Renal cortex interstitium (tissue), 11 donors: ENCODE measurements around the gene ANKFY1. TPM values are rescaled to one million over a fixed set of nuclear protein-coding genes. Genes with fewer than 3 reads are reported as not detected.

Experiments used
- DNase-seq, 11 donors: peaks; one replicate each; pipeline ENCODE4 v3.0.0-alpha.2; 2013; ENCODE audit warnings: low read depth in 9 of 11, low spot score in 4 of 11; ENCODE audit errors: extremely low read depth in 1 of 11
- polyA plus RNA-seq, 3 donors: library from polyadenylated mRNA; unstranded; fragments of 120-200 nt; gene quantifications; one replicate each; pipeline ENCODE4 v1.2.1, GENCODE V29; 2013; ENCODE audit not compliant: insufficient read length in 3 of 3

Gene ANKFY1
- polyA plus RNA-seq, 3 donors: 45.4 to 54.7 (median 47.6) TPM

DNA sequence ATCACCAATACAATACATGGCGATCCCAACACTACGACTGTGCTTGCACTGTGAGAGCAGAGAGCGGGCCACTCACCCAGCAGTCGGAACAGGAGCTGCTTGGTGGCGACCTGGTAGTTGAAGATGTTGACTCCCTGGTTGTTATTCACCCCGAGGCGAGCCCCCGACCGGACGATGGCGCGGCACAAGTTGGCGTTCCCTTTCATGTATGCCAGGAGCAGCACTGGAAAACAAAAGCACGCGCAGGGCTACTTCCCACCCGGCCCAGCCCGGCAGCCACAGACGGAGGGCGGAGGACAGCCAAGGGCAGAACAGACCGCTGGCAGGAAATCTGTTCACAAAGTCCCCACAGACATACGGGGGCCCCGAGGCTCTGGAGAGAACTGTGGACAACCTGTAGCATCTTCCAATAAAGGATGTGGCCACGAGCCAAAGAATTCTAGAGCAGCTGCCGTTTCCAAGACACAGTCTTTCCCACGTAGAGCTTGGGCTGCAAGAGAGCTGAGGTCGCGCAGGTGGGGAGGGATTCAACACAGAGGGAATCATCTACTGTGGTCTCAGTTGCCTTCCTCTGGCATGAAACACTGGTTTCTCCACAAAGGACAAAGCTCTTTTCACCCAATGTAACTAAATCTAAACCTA, 93.0 kb downstream of the ANKFY1 start:
- no peak for DNase-seq

DNA sequence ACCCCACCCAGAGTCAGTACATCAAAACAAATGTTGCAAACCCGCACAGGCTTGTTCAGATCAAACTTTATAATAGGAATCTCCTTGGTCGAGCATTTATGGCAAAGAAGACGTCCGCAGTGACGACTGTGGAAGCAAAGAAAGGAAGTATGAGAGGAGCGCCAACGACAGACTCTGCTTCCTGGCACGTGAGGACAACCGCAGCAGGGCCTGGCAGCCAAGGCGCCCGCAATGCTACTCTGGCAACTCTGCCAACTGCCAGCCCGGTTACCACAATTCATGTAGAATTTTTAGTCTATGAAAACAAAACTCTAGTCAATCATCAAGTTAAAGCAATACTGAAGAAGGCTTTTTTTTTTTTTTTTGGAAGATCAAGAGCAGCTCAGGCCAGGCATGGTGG, 96.0 kb downstream of the ANKFY1 start:
- no peak for DNase-seq

DNA sequence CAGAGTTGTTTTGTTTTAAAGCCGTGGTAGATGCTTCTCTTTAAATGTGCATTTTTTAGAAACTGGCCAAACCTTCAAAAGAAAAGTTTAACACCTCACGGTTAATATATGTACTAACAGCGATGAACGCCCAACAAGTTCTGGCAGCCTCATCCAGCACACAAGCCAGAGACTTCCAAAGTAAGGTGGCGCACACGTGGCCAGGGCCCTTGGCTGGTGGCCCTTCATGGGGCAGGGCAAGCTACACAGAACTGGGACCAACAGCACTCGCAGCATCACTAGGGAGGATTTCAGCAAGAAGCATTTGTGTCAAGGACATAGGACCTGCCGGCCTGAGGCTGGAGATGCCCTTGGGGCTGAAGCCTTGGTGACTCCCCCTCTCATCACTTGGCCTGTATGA, 97.4 kb downstream of the ANKFY1 start:
- DNase-seq: no peak

DNA sequence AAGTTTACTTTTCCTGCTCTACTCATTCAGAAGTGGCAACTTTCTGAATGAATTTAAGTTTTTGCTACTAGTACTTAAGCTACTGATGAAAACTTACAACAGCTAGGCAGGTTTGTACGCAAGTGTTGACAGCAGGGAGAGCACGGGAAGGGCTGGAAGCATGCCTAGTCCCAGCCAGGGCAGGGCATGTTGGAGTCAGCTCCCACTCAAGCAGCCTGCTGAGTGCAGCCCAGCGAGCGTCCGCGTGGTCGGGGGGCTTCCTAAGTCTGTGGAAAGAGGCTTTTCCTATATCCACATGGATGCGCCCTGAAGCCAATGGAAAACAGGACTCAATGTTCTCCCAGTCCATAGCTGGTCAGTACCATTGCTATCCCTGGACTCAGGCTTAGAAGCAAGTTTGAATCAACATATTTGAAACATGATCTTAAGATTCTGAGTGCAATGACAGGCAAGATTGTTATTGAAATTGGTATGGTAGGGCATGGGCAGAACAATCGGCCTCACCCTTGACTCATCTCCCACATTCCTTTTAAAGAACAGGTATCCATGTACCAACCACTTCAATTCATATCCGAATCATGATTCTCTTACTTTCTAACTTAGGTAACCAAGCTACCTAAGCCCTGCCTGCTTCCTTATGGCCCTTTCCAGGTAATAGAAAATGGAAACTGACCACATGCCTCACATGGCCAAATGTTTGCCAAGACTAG, 98.3 kb downstream of the ANKFY1 start:
- no peak for DNase-seq

DNA sequence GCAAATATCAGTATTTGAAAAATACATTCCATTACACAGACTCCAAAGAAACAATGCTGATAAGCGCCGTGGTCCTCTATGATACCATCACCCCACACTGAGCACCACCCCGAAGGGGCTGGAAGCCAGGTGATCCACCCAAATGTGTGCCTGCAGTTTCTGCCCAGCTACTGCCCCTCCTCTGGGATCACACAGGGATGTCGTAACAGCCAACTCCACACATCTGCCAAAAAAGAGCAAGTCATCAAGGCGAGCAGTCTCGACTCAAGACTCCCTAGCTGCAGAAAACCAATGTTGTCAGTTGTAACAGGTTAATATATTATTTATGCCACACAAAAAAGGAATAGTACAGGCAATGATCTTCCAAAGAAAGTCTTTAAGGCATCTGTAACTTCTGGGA, 99.8 kb downstream of the ANKFY1 start:
- no peak for DNase-seq

GRCh38 chr17:4162775-4163466, 100.9 kb downstream of the ANKFY1 start:
- peak in 6 of 11 donors; percentile 18 to 67 (median 44) for DNase-seq

DNA sequence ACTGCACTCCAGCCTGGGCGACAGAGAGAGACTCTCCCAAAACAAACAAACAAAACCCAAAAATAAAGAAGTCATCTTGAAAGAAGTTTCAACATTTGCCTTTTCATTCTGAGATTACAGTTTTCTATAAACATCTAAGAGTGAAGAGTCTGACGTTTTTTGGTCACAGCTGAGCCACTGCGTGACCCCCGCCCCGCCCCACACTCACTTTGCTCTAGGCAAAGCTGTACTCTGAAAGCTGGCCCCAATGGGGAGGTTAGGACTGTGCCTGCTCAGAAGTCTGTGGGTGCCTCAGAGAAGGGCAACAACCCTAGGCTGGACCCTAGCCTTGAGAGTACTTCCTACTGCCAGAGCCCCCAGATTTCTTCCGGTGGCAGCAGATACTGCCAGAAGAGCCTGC, 101.5 kb downstream of the ANKFY1 start:
- DNase-seq: no peak

DNA sequence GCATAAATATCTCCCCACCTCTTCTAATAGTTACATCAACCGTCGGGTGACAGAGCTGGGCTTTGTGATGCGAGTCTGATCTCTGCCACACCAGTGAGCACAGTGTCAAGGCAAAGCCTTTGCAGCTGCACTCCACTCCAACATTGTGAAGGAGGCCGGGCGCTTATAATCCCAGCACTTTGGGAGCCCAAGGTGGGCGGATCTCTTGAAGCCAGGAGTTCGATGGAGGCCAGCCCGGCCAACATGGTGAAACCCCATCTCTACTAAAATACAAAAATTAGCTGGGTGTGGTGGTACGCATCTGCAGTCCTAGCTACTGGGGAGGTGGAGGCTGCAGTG, 101.8 kb downstream of the ANKFY1 start:
- no peak for DNase-seq

DNA sequence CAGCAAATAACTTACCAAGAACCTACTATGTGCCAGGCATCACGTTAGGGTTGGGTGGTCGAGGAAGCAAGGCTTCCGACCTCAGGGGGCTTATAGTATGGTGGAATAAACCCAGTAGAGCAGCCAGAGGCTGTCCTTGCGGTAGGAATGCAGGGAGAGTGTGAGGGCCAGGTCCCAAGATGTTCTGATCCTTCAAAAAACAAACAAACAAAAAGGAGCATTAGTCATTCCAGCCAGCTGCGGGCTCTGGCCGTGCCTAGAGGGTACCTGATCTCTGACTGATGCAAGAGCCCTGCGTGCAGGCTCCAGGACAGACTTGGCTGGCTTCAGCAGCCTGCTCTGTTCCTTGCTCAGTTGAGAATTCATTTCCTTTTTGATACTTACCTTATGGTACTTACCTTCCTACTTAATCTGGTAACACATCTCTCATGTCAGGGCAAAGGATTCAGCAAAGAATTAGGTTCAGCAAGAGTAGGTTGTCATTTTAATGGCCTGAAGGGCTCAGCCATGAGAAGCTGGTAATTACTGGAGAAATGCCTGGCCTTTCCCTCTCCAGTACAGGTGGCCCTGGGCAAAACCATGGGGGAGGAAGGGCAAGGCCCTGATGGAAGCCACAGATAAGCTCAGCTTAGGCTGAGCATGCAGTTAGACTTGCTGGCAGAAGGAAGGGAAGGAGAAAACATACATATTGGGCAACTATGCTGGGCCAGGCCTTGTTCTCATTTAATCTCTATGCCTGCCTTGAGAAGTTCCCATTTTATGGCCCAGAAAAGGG, 102.4 kb downstream of the ANKFY1 start:
- no peak for DNase-seq

- DNase-seq: no peak
Observed at GRCh38 chr17:4160294-4160859, 103.4 kb downstream of the ANKFY1 start.

- no peak for DNase-seq
Observed at GRCh38 chr17:4159761-4160160, 104.0 kb downstream of the ANKFY1 start.

DNA sequence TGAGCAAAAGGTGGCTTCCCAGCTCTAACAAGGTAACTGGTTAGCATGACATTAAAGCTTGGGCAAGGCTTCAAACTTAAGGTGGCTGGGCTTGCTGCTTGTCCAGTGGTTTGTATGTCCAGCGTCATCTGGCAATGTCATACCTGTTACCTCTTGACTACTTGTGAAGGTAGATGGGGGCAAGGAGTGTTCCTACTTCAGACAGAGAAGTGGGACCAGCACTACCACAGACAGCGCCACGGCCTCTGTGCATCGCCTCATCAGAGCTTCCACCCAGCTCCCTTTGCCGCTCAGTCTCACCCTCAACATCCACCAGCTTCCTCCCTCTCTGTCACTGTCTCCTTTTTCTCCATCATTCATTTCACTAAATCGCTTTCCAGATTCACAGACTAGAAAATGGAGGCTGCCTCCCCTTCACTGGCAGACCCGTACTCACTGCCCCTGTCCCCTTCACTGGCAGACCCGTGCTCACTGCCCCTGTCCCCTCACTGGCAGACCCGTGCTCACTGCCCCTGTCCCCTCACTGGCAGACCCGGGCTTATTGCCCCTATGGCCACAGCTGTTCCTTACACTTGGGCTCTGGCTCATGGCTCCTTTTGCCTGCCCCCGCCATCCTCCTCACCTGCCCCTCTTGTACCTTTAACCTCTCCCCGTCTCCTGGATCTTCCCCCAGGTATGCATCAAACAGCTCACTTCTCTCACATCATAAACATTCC, 106.0 kb downstream of the ANKFY1 start:
- no peak for DNase-seq

DNA sequence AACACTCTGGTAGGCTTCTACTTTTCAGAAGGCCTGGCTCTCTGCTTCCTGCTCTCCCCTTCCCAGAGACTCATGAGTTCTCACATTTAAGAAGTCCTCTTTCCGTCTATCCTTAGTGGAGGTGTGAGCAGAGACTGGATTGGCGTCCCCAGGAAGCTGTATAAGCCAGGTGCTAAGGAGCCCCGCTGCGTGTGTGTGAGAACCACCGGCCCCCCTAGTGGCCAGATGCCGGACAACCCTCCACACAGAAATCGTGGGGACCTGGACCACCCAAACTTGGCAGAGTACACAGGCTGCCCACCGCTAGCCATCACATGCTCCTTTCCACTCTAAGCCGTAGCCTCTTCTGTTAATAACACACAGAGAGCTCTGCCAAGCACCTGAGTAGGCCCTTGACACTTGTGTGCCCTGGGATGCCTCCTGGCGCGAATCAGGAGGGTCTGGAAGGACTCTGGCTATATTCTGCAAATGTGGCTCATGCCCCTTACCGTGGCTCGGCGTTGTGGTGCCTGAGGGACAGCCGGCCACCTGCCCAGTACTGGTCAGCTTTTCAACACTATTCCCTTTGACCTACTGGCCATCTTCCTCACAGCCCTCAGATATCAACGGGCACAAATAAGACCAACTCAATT, 106.9 kb downstream of the ANKFY1 start:
- DNase-seq: no peak

- no peak for DNase-seq
Observed at GRCh38 chr17:4155980-4156620, 107.7 kb downstream of the ANKFY1 start.

DNA sequence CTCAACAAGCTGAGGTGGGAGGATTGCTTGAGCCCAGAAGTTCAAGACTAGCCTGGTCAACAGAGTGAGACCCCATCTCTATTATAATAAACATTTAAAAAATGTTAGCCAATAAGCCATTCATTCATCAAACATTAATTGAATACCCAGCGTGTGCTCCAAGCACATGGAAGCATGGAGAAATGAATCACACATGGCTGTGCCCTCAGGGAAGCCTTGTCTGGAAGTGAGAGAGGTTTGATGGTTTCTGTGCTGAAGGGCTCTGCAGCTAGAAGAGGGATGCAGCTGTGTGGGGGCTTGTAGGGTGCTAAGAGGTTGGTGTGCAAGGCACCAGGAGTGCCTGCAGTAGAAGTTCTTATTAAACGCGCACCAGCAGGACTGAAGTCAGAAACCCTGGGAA, 109.6 kb downstream of the ANKFY1 start:
- no peak for DNase-seq

GRCh38 chr17:4152471-4152870, 111.3 kb downstream of the ANKFY1 start:
- no peak for DNase-seq

GRCh38 chr17:4150096-4150495, 113.7 kb downstream of the ANKFY1 start:
- no peak for DNase-seq
